Neural cell (in vitro differentiated cells): ENCODE measurements around the gene MON1A. TPM values are rescaled to one million over a fixed set of nuclear protein-coding genes. Genes with fewer than 3 reads are reported as not detected.

Experiments used
- H2AFZ ChIP-seq: fragments of 200-600, 300-800 bp; sonication (generic), shearing (Covaris generic); 2 replicates; pipeline ENCODE4 v1.6.0; 2014; ENCODE audit warnings: low read depth, mild to moderate bottlenecking, antibody characterized with exemption, low read length, moderate library complexity
- H3F3A ChIP-seq: fragments of 200-600 bp; shearing (Covaris generic); 2 replicates; pipeline ENCODE4 v1.6.1; 2016; ENCODE audit warnings: mild to moderate bottlenecking, moderate library complexity, mixed read lengths, antibody characterized with exemption, low read length; ENCODE audit not compliant: insufficient read depth, poor library complexity, severe bottlenecking
- H3K27ac ChIP-seq: fragments of 200-600, 300-800 bp; sonication (generic), shearing (Covaris generic); 2 replicates; pipeline ENCODE4 v1.5.1; 2014; ENCODE audit warnings: mild to moderate bottlenecking, low read length, moderate library complexity
- H3K27me3 ChIP-seq: fragments of 300-800, 200-600 bp; sonication (generic), shearing (Covaris generic); 2 replicates; pipeline ENCODE4 v1.6.0; 2014; ENCODE audit warnings: mild to moderate bottlenecking, low read depth, low read length, moderate library complexity; ENCODE audit not compliant: insufficient read depth
- H3K36me3 ChIP-seq: fragments of 300-800, 200-600 bp; sonication (generic), shearing (Covaris generic); 2 replicates; pipeline ENCODE4 v1.5.1; 2014; ENCODE audit warnings: mild to moderate bottlenecking, antibody characterized with exemption, low read length, moderate library complexity; ENCODE audit not compliant: insufficient read depth
- H3K4me2 ChIP-seq: fragments of 300-800, 200-600 bp; sonication (generic), shearing (Covaris generic); 2 replicates; pipeline ENCODE4 v1.6.0; 2014; ENCODE audit warnings: mild to moderate bottlenecking, low read length
- H3K4me3 ChIP-seq: fragments of 300-800, 200-600 bp; sonication (generic), shearing (Covaris generic); 2 replicates; pipeline ENCODE4 v1.5.1; 2014; ENCODE audit warnings: mild to moderate bottlenecking, low read length, moderate library complexity
- H3K79me2 ChIP-seq: fragments of 200-600 bp; shearing (Covaris generic); replicated peaks from 2 replicates; pipeline ENCODE4 v1.6.0; 2014; ENCODE audit warnings: mild to moderate bottlenecking, low read length, moderate library complexity; ENCODE audit not compliant: insufficient read depth
- H3K9ac ChIP-seq: fragments of 300-800, 200-600 bp; sonication (generic), shearing (Covaris generic); 2 replicates; pipeline ENCODE4 v1.6.1; 2016; ENCODE audit warnings: mild to moderate bottlenecking, low read length, mixed read lengths
- H3K9me2 ChIP-seq: fragments of 200-600 bp; shearing (Covaris generic); 2 replicates; pipeline ENCODE4 v1.6.1; 2016; ENCODE audit warnings: mild to moderate bottlenecking, low read length, mixed read lengths; ENCODE audit not compliant: insufficient read depth
- H3K9me3 ChIP-seq: fragments of 200-600, 300-800 bp; sonication (generic), shearing (Covaris generic); 2 replicates; pipeline ENCODE4 v1.6.1; 2016; ENCODE audit warnings: mild to moderate bottlenecking, mixed run types, low read length, moderate library complexity, mixed read lengths
- H4K20me1 ChIP-seq: fragments of 200-600 bp; shearing (Covaris generic); 2 replicates; pipeline ENCODE4 v1.6.1; 2016; ENCODE audit warnings: mild to moderate bottlenecking, mixed run types; ENCODE audit not compliant: insufficient read depth
- CTCF ChIP-seq: fragments of 450-650 bp; IDR thresholded peaks from 2 replicates; pipeline ENCODE4 v1.5.1; 2014; ENCODE audit warnings: antibody characterized with exemption, mild to moderate bottlenecking, moderate library complexity; ENCODE audit not compliant: poor library complexity, severe bottlenecking
- EP300 ChIP-seq: fragments of 450-650 bp; conservative IDR thresholded peaks from 2 replicates; pipeline ENCODE4 v1.6.1; 2014; ENCODE audit warnings: antibody characterized with exemption, mild to moderate bottlenecking, moderate library complexity; ENCODE audit not compliant: poor library complexity, severe bottlenecking
- EZH2 ChIP-seq: fragments of 200-600, 300-800 bp; shearing (Covaris generic), sonication (generic); IDR thresholded peaks from 2 replicates; pipeline ENCODE4 v1.6.1; 2014; ENCODE audit warnings: antibody characterized with exemption, low read length, borderline replicate concordance, mild to moderate bottlenecking; ENCODE audit not compliant: insufficient read depth, poor library complexity, severe bottlenecking
- MXI1 ChIP-seq: fragments of 450-650 bp; conservative IDR thresholded peaks from 2 replicates; pipeline ENCODE4 v1.6.1; 2014; ENCODE audit warnings: antibody characterized with exemption, mild to moderate bottlenecking; ENCODE audit not compliant: poor library complexity, severe bottlenecking
- POLR2AphosphoS5 ChIP-seq: IDR thresholded peaks from 2 replicates; pipeline ENCODE4 v1.6.1; 2012
- RAD21 ChIP-seq: fragments of 450-650 bp; conservative IDR thresholded peaks from 2 replicates; pipeline ENCODE4 v1.6.1; 2014; ENCODE audit warnings: antibody characterized with exemption, mild to moderate bottlenecking, moderate library complexity
- SMC3 ChIP-seq: fragments of 450-650 bp; conservative IDR thresholded peaks from 2 replicates; pipeline ENCODE4 v1.6.1; 2014; ENCODE audit warnings: antibody characterized with exemption, mild to moderate bottlenecking, moderate library complexity; ENCODE audit not compliant: poor library complexity
- TAF1 ChIP-seq: IDR thresholded peaks from 2 replicates; pipeline ENCODE4 v1.6.1; 2012; ENCODE audit warnings: low read depth
- polyA plus RNA-seq: library from polyadenylated mRNA; depleted of rRNA; stranded (reverse); fragments of >200 nt; gene quantifications from 2 replicates; pipeline ENCODE4 v1.2.3, GENCODE V29; 2014
- TF ChIP-seq, protein P1 (sequence below): IDR thresholded peaks from 2 replicates; pipeline ENCODE4 v1.6.1; 2012; ENCODE audit warnings: borderline replicate concordance

Gene MON1A
- polyA plus RNA-seq, 1 donor from 2014 or later = 35.4 TPM

- H3F3A ChIP-seq = no peaks in the 10 kb centered on the region
- H3K9ac ChIP-seq = peak overlapping the region; percentile 39
- peaks cover 17% of the 10 kb centered on the region for H3K79me2 ChIP-seq
- no peaks in the 10 kb centered on the region for H3K9me3 ChIP-seq
- H3K4me3 ChIP-seq = peak overlapping the region; percentile 43
- no peaks in the 10 kb centered on the region for H4K20me1 ChIP-seq
- TF ChIP-seq, protein P1, sequence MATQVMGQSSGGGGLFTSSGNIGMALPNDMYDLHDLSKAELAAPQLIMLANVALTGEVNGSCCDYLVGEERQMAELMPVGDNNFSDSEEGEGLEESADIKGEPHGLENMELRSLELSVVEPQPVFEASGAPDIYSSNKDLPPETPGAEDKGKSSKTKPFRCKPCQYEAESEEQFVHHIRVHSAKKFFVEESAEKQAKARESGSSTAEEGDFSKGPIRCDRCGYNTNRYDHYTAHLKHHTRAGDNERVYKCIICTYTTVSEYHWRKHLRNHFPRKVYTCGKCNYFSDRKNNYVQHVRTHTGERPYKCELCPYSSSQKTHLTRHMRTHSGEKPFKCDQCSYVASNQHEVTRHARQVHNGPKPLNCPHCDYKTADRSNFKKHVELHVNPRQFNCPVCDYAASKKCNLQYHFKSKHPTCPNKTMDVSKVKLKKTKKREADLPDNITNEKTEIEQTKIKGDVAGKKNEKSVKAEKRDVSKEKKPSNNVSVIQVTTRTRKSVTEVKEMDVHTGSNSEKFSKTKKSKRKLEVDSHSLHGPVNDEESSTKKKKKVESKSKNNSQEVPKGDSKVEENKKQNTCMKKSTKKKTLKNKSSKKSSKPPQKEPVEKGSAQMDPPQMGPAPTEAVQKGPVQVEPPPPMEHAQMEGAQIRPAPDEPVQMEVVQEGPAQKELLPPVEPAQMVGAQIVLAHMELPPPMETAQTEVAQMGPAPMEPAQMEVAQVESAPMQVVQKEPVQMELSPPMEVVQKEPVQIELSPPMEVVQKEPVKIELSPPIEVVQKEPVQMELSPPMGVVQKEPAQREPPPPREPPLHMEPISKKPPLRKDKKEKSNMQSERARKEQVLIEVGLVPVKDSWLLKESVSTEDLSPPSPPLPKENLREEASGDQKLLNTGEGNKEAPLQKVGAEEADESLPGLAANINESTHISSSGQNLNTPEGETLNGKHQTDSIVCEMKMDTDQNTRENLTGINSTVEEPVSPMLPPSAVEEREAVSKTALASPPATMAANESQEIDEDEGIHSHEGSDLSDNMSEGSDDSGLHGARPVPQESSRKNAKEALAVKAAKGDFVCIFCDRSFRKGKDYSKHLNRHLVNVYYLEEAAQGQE = no peak
- TF ChIP-seq RAD21 = no peak
- TF ChIP-seq CTCF = no peak
- no peak for TF ChIP-seq POLR2AphosphoS5
- no peak for TF ChIP-seq EZH2
- peak; percentile 54 for TF ChIP-seq MXI1
- no peak for TF ChIP-seq SMC3
- no peak for TF ChIP-seq TAF1
- TF ChIP-seq EP300 = peak; percentile 77
- no peak overlapping the region for H2AFZ ChIP-seq
- peak overlapping the region; percentile 39 for H3K4me2 ChIP-seq
- H3K36me3 ChIP-seq = no peaks in the 10 kb centered on the region
- H3K27ac ChIP-seq = peak overlapping the region; percentile 70
- H3K27me3 ChIP-seq = no peaks in the 10 kb centered on the region
- H3K9me2 ChIP-seq = no peaks in the 10 kb centered on the region
Observed at GRCh38 chr3:49872801-49873281, 56.8 kb downstream of the MON1A start.

GRCh38 chr3:49871531-49872153, 58.0 kb downstream of the MON1A start:
- Histone ChIP-seq H3K36me3 (no peaks in the 10 kb centered on the region), H3K27me3 (no peaks in the 10 kb centered on the region), H3K9me2 (no peaks in the 10 kb centered on the region), H2AFZ (no peak overlapping the region), H3K27ac (peak overlapping the region; percentile 70), H3K79me2 (peaks cover 29% of the 10 kb centered on the region), H3K4me3 (no peak overlapping the region), H3K4me2 (no peak overlapping the region), H3K9me3 (no peaks in the 10 kb centered on the region), H3K9ac (peak overlapping the region; percentile 39), H4K20me1 (no peaks in the 10 kb centered on the region), H3F3A (no peaks in the 10 kb centered on the region)
- no peak for TF ChIP-seq RAD21
- no peak for TF ChIP-seq SMC3
- TF ChIP-seq POLR2AphosphoS5 = no peak
- TF ChIP-seq EZH2 = no peak
